HG03342 (cell line): Measurements from ENCODE around the gene MYO5B.

Experiments
- ATAC-seq: cut with Tn5 transposase; IDR thresholded peaks from one replicate; pipeline ENCODE4 v1.9.1; 2021; ENCODE audit warnings: mild to moderate bottlenecking, moderate library complexity; ENCODE audit not compliant: unreplicated experiment

Gene MYO5B

DNA sequence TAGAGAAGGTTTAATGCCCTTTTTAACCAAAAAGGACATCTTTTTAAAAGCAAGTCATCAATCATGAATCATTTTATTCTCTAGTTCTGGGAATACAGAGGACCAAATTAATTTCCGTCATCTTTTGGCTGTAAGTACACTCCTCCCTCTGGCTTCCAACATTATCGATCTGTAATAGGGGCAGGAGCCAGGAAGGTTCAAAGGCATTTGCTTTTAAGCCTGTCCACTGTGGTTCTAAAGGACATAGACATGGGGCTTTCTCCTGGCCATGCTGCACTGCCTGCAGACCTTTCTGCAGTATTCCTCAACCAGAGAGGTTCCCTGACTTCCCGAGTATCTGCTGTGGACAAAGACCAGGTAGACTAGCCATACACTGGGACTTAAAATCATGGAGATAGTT lies 170.5 kb downstream of the MYO5B start:
- ATAC-seq = no peak

DNA sequence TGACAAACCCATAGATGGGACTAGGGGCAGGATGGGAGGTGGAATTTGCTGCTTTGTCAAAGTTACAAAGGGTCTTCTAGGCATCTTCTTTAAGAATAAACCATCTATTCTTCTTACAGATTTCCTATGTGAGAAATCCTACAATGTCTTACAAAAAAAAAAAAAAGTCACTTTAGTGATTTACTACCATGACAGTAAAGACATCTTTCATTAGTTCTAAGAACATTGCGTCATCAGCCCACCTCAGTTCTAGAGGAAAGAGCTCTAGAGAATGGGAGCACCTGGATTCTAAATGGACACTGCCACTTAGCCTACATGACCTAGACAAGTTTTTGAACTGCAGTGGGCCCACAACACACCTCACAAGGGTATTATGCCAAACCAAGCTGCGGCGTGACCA lies 172.0 kb downstream of the MYO5B start:
- ATAC-seq = no peak

DNA sequence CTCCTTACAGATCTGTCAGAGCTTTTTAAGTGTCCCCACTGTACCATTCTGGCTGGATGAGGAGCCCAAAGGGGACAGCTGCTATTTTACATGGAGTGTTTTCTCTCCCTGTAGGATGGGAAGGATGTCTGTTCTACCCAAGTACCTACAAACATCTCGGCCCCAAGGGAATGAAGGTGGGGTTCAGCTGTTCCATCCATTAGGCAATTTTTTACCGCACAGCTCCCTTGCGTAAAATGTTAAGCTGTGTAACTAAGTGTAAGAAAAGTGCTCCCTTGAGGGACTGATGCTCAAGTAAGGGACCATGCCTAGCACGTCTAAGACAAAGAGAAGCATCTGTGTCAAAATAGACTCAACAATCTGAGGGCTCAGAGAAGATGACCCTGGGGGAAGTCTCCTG lies 180.3 kb downstream of the MYO5B start:
- no peak for ATAC-seq

DNA sequence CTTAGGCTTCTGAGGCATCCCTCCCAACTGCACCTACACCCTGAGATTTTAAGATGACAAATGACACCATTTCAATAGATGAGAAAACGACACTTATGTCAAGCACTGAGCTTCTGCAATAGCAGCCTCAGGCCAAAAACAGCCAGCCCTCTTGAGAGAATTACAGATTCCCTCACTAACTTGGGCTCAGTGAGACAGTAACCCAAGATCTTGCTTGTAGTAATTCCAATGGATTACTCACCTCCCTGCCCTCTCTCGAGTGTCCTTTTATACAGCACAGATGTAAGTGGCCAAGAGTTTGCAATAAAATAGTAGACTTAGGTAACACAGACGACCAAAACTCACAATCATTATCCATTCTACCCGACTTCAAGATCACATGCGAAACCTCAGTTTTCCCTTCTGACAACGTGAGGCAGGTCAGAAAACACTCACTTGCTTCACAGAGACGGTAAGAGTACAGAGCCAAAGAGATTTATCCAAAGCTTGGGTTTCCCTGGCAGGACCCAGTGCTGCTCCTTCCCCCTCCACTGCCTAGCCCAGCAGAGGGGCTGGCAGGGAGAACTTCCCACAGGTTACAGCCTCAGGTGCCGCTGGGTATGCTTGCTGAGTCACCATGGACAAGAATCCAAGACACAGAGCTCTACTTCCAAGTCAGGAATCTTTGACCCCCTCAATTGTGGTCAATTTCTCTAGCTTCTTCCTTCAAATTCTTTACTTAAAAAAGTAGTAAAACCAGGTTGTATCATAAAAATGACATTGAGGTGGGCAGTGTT lies 181.4 kb downstream of the MYO5B start:
- ATAC-seq = no peak

DNA sequence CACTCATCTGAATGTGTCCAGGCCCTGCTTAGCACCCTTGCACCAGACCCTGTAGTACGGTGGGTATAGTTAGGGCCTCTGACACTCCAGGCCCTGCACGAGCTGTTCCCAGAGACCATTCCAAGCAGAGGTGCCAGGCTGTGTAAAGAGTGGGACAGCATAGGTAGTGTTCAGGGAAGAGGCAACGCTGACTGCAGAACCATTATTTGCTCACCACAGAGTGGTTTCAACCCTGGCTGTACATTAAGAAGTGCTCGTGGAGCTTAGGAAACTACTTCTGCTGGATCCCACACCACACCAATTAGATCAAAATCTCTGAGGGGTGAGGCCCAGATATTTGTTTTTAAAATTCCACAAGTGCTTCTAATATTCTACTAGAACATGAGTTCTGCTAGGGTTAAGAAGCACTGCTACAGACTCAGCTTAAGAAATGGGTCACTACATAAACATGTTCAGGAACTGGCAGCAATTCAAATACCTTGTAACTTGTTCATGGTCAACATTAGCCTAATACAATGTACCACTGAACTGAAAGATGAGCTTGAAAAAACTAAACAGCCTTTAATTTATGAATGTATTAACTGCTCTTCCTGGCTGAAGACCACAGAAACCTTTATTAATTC lies 183.0 kb downstream of the MYO5B start:
- no peak for ATAC-seq

DNA sequence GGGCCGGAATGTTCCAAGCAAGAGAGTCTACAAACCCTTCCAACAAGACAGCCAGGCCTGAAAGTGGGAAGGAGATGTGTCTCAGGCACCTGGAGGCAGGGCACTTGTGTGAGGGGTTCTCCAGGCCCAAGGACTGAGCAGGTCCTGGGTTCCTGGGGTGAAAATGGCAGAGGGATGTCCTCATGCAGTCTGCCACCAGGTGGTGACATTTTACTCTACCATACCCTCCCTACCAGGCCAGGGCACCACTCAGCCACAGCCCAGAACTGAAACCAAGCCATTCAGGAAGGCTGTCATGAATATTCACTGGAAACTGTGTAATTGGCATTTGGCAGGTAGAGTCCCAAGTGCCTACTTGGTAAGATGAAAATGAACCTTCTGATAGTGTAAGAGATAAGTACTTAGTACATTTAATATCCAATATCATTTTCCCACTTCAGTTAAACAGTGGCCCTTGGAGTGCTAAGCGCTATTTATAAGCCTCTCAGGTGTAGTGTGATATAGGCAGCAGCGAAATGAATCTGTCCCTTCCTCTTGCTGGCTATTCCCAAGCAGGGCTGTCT lies 185.1 kb downstream of the MYO5B start:
- ATAC-seq = peak; percentile 90

DNA sequence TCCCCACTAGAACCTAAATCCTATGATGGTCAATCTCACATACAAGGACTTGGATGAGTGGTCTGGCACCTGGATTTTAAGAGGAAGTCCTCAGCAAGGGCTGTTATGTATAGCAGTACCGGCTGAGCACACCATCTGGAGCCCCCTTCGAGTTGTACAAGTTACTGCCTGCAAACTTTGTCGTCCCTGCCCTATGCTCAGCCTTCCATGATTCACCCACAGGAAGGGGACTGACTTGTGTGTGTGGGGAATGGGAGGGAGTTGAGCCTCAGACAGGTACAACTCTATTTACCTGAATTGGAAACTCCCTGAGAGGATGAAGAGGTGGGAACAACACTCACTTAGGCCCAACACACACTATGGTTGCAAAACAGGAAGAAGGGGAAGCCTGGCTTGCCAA lies 186.6 kb downstream of the MYO5B start:
- no peak for ATAC-seq

DNA sequence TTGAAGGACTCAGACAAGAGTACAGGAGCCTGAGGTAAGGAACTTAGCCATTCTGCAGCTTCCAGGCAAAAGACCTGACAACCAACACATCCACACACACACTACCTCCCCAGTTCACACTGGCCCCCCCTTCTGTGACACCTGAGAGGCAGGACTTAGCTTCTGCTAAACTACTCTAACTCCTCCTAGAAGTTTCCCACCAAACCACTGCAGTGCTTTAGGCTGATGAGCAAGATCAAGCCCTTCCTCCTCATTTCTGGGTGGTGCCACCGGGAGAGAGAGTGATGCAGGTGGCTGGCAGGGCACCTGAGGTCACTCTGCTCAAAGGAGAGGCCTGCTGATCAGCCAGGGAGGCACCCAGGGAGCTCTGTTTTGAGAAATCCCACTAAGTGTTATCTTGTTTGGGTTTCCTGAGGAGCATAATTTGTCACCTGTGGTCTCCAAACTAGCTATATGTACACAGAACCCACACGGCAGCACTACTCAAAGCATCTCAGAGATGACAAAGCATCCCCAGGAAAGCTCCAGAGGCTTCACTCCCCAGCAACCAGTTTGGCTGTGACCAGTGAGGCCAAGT lies 188.4 kb downstream of the MYO5B start:
- no peak for ATAC-seq

DNA sequence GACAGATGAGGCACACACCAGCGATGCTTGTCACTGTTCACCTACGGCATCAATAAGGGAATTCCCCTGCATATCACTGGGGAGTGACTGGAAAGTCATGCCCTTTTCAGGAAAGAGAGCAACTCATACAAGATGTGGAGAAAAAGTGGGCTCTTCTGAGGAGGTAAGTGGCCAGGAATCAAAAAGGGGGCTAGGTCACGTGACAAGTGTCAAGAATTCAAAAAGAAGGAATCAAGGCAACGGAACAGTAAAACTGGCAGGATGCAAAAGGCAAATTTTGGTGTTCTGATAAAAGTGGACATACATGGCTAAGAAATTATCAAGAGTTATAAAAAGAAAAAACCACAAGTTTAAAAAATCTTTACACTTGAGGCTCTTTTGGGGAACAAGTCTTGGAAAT lies 190.9 kb downstream of the MYO5B start:
- no peak for ATAC-seq

DNA sequence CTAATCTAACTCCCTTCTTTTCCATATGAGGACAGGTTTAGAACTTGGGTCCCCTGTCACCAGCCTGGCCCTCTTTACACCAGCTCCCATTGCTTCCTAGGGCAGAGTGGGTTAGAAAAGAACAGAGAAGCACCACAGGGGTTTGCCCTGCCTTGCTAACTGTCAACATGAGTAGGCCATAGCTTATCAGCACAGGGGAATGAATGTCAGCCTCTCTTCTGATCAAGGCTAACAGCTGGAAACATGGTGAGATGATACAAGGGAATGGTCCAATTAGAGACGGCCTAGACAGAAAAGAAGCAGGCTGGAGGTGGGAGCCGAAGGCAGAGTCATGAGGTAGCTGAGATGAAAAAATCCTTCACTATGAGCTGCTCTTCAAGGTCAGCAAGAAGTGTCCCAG lies 192.2 kb downstream of the MYO5B start:
- no peak for ATAC-seq

DNA sequence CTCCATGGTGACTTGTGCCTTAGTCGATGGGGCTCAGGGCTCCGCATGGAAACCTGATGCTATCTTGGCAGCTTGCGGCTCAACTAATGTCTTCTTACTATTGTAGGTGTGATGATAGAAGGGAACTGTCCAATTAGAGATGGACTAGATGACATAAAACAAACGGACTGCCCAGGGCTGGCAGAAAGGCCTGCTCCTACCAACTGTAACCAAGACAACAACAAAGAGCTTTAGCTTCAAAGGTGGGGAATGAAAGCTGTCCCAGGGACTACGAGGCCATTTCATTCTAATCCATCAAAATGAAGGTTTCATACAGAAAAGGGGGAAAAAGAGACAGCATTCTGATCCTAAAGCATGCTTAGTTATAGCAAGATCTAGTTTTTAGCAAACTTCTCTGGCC lies 194.7 kb downstream of the MYO5B start:
- no peak for ATAC-seq

DNA sequence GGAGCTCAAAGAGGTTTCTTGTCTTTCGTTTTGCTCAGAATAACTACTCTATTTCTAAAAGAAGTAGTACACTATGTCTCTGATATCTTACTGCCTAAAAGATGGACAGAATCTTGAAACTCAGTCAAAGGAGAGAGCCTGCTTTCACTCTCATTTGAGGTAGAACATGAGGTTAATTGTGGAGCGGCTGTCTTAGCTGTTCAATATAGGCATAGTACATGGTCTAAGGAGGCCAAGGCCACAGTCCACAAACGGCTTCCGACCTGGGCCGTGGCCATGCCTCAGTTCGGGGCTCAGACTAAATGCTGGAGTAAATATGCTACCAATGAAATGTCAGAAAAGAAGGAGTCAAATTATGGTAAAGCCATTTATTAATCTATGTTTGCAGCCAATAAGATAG lies 195.8 kb downstream of the MYO5B start:
- no peak for ATAC-seq

DNA sequence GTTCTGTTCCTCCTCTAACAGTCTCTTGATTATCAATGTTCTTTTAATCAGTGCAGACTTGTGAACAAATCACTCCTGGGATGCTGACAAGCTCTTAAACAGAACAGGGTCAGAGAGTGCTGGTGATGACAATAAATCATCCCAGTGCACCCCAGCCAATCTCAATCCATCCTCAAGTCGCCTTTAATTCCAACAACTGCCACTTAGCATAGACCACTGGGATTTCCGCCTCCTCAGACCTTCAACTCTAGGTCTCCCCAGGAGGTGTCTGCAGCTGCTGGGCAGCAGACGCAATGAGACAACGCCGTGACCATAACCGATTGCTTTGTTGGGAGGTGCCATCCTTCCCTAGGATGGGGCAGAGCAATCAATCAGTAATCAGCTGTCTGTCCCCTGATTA lies 197.4 kb downstream of the MYO5B start:
- ATAC-seq = no peak

DNA sequence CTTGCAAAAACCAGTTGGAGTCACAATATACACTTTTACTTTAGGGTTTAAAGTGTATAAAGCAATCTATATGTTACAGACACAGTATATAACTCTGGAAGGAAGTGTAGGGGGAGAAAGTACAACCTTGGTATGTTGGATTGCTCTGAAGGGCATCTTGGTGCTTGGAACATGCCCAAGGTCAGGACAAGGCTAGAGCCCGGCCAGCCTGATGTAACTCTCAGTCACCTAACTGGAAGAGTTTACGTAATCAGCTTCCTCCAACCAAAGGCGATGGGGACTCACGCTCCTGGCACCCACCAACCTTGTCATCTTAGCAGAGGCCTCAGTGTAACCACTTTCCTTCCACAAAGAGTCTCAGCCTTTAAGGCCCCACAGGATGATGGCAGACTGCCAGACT lies 200.5 kb downstream of the MYO5B start:
- no peak for ATAC-seq

DNA sequence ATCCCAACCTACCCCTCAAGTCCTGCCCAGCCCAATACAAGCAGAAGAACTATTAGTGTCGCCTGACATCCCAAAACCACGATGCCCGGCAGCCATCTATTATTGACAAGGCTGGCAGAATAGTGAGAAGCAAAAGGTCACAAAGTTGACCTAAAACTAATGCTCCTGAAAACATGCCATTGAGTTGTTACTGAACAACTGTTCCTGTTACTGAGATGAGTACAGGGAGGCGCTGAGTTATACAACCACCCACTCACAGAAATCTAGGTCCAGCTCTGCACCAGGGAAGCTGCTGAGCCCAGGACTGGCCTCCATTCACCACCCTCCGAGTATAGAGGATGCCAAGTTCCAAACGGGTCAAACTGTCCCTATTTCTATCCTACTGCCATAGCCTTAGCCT lies 201.6 kb downstream of the MYO5B start:
- ATAC-seq = no peak

DNA sequence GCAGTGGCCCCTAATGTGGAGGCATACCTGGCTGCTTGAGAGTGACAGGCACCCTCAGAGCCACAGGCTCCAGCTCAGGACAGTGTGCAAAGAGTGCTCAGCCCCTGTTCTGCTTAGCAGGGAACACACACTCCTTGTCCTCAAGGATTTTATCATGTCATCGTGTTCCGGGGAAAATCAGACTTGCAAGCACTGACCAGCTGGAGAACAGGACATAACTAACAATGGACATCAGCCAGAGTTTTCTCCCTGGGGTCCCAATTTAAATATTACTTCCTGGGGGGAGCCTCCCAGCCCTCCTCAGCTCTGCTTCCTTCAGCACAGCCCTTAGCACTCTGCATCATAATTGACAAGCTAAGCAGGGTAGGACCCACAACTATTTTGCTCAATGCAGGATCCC lies 206.2 kb downstream of the MYO5B start:
- no peak for ATAC-seq

DNA sequence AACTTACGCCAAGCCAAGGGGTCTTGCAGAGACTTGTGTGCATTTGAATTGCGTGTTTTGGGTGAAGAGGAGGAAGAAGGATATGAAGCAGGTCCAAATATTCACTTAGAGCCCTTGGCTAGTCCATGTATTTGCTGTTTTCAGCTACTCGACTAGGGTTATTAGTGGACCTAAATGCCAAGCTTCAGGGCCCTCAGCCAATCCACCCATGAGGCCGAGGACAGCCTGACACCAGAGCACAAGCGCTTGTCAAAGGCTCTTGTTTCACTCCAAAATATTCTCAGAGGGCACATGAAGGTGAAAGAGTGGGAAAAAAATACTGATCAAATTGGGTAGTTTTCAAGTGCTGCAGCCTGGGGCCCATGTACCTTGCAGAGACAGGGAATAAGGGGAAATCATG lies 206.8 kb downstream of the MYO5B start:
- ATAC-seq = no peak

DNA sequence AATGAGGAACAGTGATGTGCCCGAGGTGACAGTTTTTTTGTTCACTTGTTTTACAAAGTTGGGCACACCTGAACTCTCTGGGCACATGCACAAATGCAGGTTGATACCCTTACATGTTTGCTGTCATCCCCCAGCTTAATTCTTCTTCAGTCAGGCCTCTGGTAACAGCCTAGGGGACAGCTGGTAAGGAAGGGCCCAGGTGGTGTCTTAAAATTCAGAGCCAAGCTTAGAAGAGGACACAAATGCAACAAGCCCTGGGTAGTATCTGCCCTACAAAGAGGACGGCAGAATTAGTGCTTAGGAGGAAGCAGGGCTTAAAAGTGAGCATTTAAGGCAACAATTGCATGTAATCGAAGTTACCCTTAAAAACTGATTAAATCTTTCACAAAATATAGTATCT lies 209.7 kb downstream of the MYO5B start:
- no peak for ATAC-seq

DNA sequence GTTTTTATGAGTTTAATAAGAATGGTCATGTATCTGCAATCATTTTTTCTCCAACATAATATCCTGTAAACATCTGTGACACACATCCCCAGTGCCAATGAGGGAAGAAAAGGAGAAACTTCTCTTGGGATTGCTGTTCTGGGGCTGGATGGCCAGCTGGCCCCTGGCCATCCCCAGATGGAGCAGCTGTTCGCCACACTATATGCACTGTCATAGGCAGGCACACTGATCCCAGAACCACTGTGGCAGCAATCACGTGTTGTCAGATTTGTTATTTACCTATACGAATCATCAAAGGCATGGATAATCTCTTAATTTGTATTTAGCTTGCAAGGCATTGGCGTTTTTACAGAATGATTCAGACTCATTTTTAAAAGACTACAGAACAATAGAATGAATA lies 214.1 kb downstream of the MYO5B start:
- no peak for ATAC-seq

DNA sequence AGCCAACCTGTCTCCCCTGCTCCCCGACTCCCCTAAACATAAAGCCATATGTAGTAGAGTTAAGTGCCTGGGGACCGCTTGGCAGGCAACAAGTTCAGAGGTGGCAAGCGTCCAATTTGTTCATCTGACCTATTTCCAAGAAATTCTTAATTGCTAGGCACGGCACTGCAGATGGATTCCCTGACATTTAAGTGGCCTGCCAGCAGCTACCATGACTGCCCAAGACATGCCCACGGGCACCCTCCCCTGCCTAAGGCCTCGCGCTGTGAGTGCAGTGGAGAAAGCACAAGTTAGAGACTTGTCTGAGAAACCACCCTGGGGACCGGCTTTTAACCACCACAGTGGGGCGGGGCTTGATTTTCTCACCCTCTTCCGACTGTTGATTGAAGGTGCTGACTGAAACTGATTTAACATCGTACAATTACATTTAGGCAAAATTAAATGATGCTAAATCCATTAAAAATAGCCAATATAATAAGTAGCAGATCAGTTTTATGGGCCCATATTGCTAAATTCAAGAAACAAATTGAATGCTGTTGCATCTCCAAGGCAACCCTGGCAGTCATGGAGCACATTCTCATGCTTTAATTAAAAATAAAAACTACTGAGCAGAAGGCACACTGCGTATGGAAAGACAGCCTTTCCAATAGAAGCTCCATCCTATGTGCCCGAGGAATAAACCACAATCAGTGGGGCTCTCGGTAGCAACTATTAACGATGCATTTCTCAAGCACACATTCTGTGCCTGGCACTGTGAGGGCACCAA lies 218.0 kb downstream of the MYO5B start:
- ATAC-seq = no peak

DNA sequence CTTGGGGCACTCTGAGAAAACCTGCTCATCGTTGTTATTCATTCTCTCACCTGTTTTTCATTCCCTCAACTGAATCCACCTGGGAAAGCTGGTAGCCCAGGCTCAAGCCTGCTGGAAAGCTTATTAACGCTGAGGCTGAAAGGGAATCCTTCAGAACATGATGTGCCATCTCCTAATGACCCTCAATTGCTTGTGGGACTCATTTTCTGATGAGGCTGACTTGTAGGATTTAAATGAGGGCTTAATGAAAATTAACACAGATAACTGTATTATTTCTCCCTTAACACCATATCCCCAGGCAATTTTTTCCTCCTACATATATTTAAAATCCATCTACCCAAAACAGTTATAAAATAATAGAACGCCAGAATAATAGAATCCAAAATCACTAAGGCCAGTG lies 218.9 kb downstream of the MYO5B start:
- no peak for ATAC-seq
